ENCODE data around the gene SPRED2. TPM values are rescaled to one million over a fixed set of nuclear protein-coding genes. Genes with fewer than 3 reads are reported as not detected.

SPRED2 gene
- total and polyA plus RNA-seq, 2 of the 8 experiments (the other 6 are each of a cell fraction or from before 2014, with no cell fraction given), result 15.3 to 22.5 TPM

- Histone ChIP-seq H3K4me2 (ENCODE audit: insufficient read depth in 1 of 2, low read depth in 2 of 2, low read length in 2 of 2) (no peak overlapping the region), H2BK5ac (ENCODE audit: low read depth, low read length) (no peak overlapping the region), H3K9me3 (ENCODE audit: insufficient read depth in 2 of 2, low read depth in 1 of 2, low read length in 1 of 2) (no peaks in the 10 kb centered on the region), H3K4me3 (ENCODE audit: extremely low read depth in 1 of 4, insufficient read depth in 2 of 4, low read depth in 3 of 4, low read length in 4 of 4) (no peak overlapping the region), H2BK20ac (ENCODE audit: low read length) (no peak overlapping the region), H3K4me1 (replicated peaks in 1 of 4; ENCODE audit: control insufficient read depth in 3 of 4, insufficient read depth in 4 of 4, low read length in 3 of 4) (peaks cover 0 to 3% (median 0%) of the 10 kb centered on the region in 4 experiments; a peak in 3 of 7 replicates), H3K18ac (ENCODE audit: extremely low read depth, low read length) (no peak overlapping the region), H3K14ac (ENCODE audit: insufficient read length) (no peak overlapping the region), H3K79me1 (ENCODE audit: low read depth, low read length) (peaks cover 4% of the 10 kb centered on the region), H3K56ac (replicated peaks; ENCODE audit: insufficient read length, low read depth, low read length) (no peak overlapping the region), H2BK15ac (ENCODE audit: low read length) (no peak overlapping the region), H2BK12ac (ENCODE audit: low read depth, low read length) (no peak overlapping the region), H3K23ac (ENCODE audit: insufficient read length) (no peak overlapping the region), H4K91ac (replicated peaks; ENCODE audit: insufficient read length, low read length) (no peak overlapping the region), H3K9ac (replicated peaks in 1 of 4; ENCODE audit: extremely low read depth in 1 of 4, low read depth in 3 of 4, low read length in 3 of 4) (no peak overlapping the region), H4K5ac (ENCODE audit: insufficient read length, low read depth, low read length) (no peak overlapping the region), H3K36me3 (ENCODE audit: control insufficient read depth in 2 of 4, insufficient read depth in 4 of 4, low read length in 3 of 4) (no peaks in the 10 kb centered on the region), H4K8ac (ENCODE audit: extremely low read depth, insufficient read depth, low read length) (no peak overlapping the region), H2AFZ (ENCODE audit: low read length) (no peak overlapping the region), H2AK5ac (ENCODE audit: low read depth, low read length) (no peak overlapping the region), H3K27me3 (replicated peaks in 1 of 4; ENCODE audit: control insufficient read depth in 3 of 4, extremely low read depth in 1 of 4, insufficient read depth in 3 of 4, low read length in 3 of 4) (no peaks in the 10 kb centered on the region), H3K27ac (ENCODE audit: low read depth, low read length) (no peak overlapping the region), H3K79me2 (ENCODE audit: control insufficient read depth in 1 of 2, insufficient read depth in 2 of 2, low read length in 2 of 2) (peaks cover 0 to 13% of the 10 kb centered on the region in 2 experiments; a peak in 1 of 4 replicates), H4K20me1 (replicated peaks in 1 of 2; ENCODE audit: control insufficient read depth in 1 of 2, insufficient read depth in 2 of 2, low read length in 2 of 2) (peaks cover 6 to 9% of the 10 kb centered on the region in 2 experiments), H3K4ac (replicated peaks; ENCODE audit: insufficient read length, low read depth, low read length) (no peak overlapping the region), H2BK120ac (replicated peaks; ENCODE audit: low read depth, low read length) (no peak overlapping the region), H3K23me2 (ENCODE audit: low read depth, low read length) (peaks cover 2% of the 10 kb centered on the region; the same call in 1 of the 2 replicates)
- TF ChIP-seq RBBP5 (IDR thresholded peaks at IDR 0.05; ENCODE audit: borderline replicate concordance, low read depth, low read length) (no peak), JUND (IDR thresholded peaks at IDR 0.05; ENCODE audit: low read length) (no peak), PHF8 (conservative IDR thresholded peaks at IDR 0.05; ENCODE audit: low read depth, low read length) (no peak), CREB1 (IDR thresholded peaks at IDR 0.05) (no peak), GABPA (IDR thresholded peaks at IDR 0.05; ENCODE audit: borderline replicate concordance, insufficient read depth, low read length) (no peak), SIN3A (conservative IDR thresholded peaks at IDR 0.05 in 1 of 2, IDR thresholded peaks at IDR 0.05 in 1 of 2; ENCODE audit: low read depth in 1 of 2, low read length in 2 of 2) (no peak), SP2 (IDR thresholded peaks at IDR 0.05; ENCODE audit: low read length) (no peak), CTBP2 (IDR thresholded peaks at IDR 0.05; ENCODE audit: borderline replicate concordance, insufficient read depth, insufficient read length, low read length) (no peak), SP1 (IDR thresholded peaks at IDR 0.05; ENCODE audit: low read depth, low read length) (no peak), POLR2A (IDR thresholded peaks at IDR 0.05; ENCODE audit: control extremely low read depth in 1 of 2, low read depth in 2 of 2, low read length in 2 of 2) (no peak), BRCA1 (IDR thresholded peaks at IDR 0.05; ENCODE audit: low read depth, low read length) (no peak), YY1 (IDR thresholded peaks at IDR 0.05; ENCODE audit: low read depth, low read length) (no peak), TCF12 (IDR thresholded peaks at IDR 0.05; ENCODE audit: low read depth, low read length) (no peak), GTF2F1 (IDR thresholded peaks at IDR 0.05; ENCODE audit: borderline replicate concordance, low read depth, low read length) (no peak), MAFK (IDR thresholded peaks at IDR 0.05; ENCODE audit: low read depth, low read length) (no peak)
- 96% methylated on average over 6 of the region's 6 CpGs; no CpG with 5 or more reads in 1 of the 2 experiments for WGBS, 2 experiments (ENCODE audit: extremely low coverage in 1 of 2, insufficient coverage in 1 of 2, insufficient read length in 1 of 2, insufficient replicate concordance in 2 of 2, low coverage in 1 of 2, low lambda C conversion rate in 2 of 2, missing lambda C conversion rate in 1 of 2)
- no peak for FAIRE-seq
- ChIA-PET CTCF (ENCODE audit: partially characterized antibody) (interaction anchor here (1.0 kb wide), 2 partner anchors 20 to 328 kb away, joined by 3 to 4 read pairs; no protein-coding TSS in a partner anchor), POLR2A (ENCODE audit: partially characterized antibody) (no interaction called here)
- DNase-seq (ENCODE audit: low read depth in 1 of 2, low spot score in 2 of 2), result no peak
Observed at GRCh38 chr2:65390134-65390533, 42.3 kb downstream of the SPRED2 start.

Data from H1 (cell line).